Stimulated activated CD8-positive, alpha-beta memory T cell treated with anti-CD3 and anti-CD28 coated beads, Interleukin-4, amount 100 ng/mL, for 1 hour (primary cell): ENCODE data around the gene SARM1.
A peak's percentile ranks its signal among the peaks of the same experiment; 100 is the strongest.

Experiments used
- DNase-seq, 2 donors: peaks; one replicate each; pipeline ENCODE4 v3.0.0-alpha.2; 2020; ENCODE audit warnings: low read depth in 2 of 2, low spot score in 1 of 2

Gene SARM1

GRCh38 chr17:28367641-28368305 is 3.7 kb upstream of the SARM1 start:
- DNase-seq, result no peak

- DNase-seq, result no peak
Measured at GRCh38 chr17:28368306-28368831, 3.1 kb upstream of the SARM1 start.

GRCh38 chr17:28368915-28369683 is 2.4 kb upstream of the SARM1 start:
- DNase-seq, result no peak

GRCh38 chr17:28369684-28370034 is 1.8 kb upstream of the SARM1 start:
- DNase-seq, result no peak

- DNase-seq, result no peak
Measured at GRCh38 chr17:28370035-28370743, 1.3 kb upstream of the SARM1 start, which contains the start of gene VTN. Gene VTN (minus strand): TSS chr17:28370307. CDS start chr17:28370203, 104 bp downstream.

- DNase-seq, result no peak
Measured at GRCh38 chr17:28370744-28371103, 770 bp upstream of the SARM1 start.

- DNase-seq, result no peak
Measured at GRCh38 chr17:28372203-28372944, 880 bp downstream of the SARM1 start.

GRCh38 chr17:28372945-28373274 is 1.4 kb downstream of the SARM1 start:
- DNase-seq, result no peak

GRCh38 chr17:28379814-28380801 is 8.6 kb downstream of the SARM1 start:
- no peak for DNase-seq

- no peak for DNase-seq
Measured at GRCh38 chr17:28381141-28381825, 9.8 kb downstream of the SARM1 start.

GRCh38 chr17:28384281-28385036 is 13.0 kb downstream of the SARM1 start:
- DNase-seq, result peak in 1 of 2 donors; percentile 38

- no peak for DNase-seq
Measured at GRCh38 chr17:28385037-28385400, 13.5 kb downstream of the SARM1 start.

GRCh38 chr17:28385406-28385805 is 13.9 kb downstream of the SARM1 start:
- no peak for DNase-seq

- DNase-seq, result no peak
Measured at GRCh38 chr17:28386391-28386790, 14.9 kb downstream of the SARM1 start.

- DNase-seq, result no peak
Measured at GRCh38 chr17:28388106-28388505, 16.6 kb downstream of the SARM1 start.

GRCh38 chr17:28390141-28390540 is 18.6 kb downstream of the SARM1 start:
- DNase-seq, result no peak

- DNase-seq, result no peak
Measured at GRCh38 chr17:28390563-28390962, 19.1 kb downstream of the SARM1 start.

GRCh38 chr17:28390984-28391383 is 19.5 kb downstream of the SARM1 start:
- DNase-seq, result no peak

GRCh38 chr17:28391401-28391800 is 19.9 kb downstream of the SARM1 start:
- no peak for DNase-seq
